NCI-H526 (cell line): ENCODE data around the gene MICOS13.
A peak's percentile ranks its signal among the peaks of the same experiment; 100 is the strongest.
"Not testable (repeated sequence)": the region's sequence is repeated elsewhere in the genome, so short reads cannot be mapped to it uniquely, and the experiment has no call there.

ENCODE experiments used
- DNase-seq, 2 experiments: peaks; one replicate each; lab custom pipeline; 2025; lab: John Stamatoyannopoulos, UW

MICOS13 gene

DNA sequence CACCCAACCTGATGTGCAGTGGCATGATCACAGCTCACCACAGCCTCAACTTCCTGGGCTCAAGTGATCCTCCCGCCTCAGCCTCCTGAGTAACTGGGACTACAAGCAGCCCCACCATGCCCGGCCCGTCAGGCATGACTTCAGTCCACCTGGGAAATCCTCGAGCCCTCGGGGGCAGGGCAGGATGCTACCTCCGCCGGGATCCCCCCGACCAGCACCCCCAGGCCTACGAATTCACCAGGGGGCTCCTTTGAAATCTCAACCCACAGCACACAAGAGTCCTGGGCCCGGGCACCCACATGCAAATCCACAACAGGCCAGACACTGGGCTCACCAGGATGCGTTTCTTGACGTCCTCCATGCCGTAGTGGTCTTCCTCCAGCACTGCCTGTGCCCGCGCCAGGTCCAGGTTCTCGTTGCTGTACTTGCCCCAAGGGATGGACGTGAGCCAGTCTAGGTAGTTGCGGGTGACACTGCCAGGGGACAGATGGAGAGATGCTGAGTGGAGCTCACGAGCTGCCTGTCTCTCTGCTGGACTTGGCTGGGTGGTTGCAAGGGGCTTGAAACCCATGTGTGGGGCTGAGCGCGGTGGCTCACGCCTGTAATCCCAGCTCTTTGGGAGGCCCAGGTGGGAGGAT is 20.3 kb upstream of the MICOS13 start:
- no peak for DNase-seq

DNA sequence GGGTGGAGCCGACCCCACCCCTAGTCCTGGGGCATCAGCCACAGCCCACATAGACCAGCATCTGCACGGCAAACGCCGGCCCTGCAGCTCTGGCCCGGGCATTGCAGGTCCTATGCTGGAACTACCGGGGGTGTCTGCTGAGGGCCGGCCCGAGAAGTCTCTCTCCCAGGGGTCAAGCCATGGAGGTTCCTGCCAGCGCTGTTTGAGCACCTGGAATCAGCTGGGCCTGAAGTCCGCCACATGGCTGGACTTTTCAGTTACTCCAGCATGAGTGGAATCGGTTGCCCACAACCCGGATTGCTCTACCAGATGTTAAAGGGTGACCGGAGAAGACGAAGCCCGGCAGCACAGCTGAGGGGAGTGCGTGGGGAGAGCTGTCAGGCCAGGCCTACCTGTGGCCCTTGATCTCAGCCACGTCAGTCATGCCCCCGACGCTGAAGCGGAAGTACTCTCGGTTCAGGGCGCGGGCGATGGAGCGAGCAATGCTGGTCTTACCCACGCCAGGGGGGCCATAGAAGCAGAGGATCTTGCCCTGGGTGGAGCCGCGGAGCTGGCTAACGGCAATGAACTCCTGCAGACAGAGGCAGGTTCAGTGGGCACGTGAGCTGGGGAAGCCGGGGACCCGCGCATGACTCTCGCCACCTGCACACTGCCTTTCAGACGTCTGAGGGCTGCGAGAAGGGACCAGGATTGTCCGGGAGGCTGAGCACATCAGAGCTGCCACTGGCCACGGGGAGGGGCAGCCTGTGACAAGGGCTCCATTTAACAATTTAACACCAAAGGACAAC is 18.5 kb upstream of the MICOS13 start:
- DNase-seq: no peak

DNA sequence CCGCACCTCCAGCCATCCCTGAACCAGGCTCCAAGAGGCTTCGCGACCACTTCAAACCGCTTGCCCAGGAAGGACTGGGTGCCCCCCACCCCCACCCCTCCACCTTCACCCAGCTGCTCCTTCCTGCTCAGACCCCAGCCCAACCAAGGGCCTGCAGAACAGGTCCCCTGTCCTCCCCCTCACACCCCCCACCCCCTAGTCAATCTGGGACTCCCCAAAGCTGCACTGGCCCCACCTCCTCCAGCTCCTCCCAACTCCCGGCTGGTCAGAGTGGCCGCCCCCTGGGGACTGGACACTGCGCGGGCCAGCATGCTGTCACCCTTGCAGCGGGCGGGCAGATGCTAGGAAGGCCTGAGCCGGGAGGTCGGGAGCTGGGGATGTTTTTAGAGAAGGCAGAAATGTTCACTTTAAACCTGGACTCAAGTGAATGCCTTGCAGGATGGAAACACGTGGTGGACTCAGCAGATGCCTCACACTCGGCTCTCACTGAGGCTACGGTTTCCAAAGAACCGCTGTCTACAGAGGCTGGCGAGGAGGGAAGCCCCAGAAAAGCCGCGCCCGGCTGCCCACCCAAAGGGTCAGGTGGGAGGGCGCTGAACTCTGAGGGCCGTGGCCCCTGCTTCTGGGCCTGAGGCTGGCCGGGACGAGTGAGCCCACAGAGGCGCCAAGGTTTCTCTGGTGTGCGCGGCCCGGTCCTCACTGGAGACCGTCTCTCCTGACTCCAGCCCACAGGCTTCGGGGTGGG is 17.7 kb upstream of the MICOS13 start:
- no peak for DNase-seq

DNA sequence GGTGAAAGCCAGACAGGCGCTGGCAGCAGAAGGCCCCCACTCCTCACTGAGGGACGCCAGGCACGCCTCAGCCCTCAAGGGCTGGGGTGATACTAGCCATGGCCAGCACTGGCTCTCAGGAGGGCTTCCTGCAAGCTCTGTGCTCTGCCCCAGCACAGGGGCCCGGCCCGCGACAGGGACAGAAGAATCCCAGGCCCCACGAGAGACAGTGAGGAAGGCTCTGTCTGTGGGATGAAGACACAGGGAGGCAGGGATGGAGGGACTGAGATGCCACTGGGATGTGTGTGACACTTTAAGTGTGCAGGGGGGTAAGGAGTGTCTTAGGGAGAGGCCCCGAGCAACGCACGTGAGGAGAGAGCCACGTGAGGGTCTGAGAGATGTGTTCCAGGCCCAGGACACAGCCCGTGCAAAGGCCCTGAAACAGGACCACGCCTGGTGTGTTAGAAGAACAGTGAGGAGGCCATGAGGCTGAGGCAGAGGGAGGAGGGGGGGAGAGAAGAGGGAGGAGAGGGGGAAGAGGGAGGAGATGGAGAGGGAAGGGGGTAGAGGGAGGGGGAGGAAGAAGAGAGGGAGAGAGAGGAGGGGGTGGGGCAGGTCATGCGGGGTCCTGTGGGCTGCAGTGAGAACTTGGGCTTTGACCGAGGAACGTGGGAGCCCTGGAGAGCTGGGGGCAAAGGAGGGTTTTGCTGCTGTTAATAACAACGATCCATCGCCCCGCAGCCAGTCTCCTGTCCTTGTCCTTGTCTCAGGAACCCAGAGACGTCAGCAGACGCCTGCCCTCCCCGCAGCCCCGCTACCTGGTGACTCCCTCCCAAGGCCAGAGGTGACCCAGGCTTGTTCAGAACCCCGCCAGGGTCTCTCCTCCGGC is 16.9 kb upstream of the MICOS13 start:
- DNase-seq: no peak

DNA sequence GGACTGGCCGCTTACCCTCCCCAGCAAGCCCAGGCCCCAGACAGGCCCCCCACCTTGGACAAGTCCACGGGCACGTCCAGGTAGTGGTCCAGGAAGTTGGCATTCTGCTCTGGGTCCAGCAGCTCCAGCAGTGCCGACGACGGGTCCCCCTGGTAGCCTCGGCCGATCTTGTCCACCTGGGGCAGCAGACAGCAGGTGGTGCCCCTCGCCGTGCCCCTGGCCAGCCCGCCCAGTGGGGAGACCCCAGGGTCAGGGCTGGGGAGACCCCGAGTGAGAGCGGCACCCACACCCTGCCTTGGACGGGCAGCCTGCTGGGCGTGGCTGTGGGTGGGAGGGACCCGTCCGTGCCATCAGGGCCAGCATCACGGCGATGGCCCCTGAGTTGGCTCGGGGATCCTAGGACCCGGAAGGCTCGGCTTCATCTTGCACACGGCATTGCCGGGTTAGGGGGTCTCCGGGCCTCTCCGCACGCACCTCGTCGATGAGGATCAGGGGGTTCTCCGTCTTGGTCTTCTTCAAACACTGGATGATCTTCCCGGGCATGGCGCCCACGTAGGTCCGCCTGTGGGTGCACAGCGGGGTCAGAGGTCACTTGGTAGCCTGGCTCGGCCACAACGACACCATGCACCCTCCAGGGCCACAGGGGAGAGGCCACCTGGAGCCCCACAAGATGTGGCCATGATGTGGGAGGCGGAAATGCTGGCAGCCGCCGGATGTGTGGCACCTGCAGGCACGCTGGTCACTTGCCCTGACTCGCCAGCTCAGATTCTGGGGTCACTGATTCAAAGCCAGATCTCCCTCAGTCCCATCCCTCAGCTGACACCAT is 16.1 kb upstream of the MICOS13 start:
- DNase-seq: no peak

DNA sequence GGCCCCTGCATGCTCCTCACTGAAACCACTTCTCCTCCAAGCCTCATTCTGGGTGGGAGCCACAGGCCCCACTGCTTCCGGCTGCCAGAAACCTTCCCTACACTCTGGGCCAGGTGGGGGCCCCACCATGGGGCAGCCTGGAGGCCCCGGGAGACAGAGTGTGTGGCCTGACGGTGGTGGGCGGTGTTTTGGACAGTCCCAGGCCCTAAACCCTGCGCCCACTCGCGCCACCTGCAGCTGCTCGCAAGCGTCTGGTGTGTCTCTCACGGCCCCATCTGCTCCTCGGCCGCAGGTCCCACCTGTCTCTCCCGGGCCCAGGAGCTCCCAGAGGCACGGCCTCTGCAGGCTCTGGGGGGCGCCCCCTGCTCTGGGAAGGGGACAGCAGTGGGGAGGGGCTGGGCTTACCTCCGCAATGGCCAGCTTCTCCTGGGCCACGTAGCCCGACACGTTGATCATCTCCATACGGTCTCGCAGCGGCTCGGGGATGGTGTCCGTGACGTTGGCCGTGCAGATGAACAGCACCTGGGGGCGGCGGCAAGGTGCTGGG is 15.4 kb upstream of the MICOS13 start:
- DNase-seq: no peak

DNA sequence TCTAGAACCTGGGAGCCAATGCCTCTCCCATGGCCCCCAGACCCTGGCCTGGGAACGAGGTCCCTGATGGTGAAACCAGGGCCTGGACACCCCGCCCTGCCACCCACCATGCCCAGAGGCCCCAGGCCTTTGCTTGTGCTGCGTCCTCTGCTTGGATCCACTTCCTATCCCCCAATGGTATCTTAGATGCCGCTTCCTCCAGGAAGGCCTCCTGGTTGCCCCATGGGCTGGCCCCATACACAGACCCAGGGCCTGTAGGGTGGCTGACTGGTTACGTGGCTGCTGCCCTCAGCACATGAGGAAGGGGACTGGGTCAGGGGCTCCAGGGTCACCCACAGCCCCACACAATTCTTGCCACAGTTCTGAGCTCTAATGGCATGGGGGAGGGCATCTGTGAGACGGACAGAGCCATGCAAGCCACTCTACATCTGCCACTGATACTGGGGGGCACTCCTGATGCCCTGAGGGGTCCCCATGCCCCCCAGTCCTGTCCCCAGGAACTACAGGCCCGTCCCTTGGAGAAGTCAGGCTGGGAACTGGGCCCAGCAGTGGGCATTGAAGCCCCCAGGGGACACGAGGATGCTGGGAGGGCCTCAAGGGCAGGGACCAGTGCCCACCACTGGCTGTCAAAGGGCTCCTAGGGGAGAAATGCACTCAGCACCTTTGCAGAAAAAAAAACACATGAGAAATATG is 14.8 kb upstream of the MICOS13 start:
- no peak for DNase-seq

DNA sequence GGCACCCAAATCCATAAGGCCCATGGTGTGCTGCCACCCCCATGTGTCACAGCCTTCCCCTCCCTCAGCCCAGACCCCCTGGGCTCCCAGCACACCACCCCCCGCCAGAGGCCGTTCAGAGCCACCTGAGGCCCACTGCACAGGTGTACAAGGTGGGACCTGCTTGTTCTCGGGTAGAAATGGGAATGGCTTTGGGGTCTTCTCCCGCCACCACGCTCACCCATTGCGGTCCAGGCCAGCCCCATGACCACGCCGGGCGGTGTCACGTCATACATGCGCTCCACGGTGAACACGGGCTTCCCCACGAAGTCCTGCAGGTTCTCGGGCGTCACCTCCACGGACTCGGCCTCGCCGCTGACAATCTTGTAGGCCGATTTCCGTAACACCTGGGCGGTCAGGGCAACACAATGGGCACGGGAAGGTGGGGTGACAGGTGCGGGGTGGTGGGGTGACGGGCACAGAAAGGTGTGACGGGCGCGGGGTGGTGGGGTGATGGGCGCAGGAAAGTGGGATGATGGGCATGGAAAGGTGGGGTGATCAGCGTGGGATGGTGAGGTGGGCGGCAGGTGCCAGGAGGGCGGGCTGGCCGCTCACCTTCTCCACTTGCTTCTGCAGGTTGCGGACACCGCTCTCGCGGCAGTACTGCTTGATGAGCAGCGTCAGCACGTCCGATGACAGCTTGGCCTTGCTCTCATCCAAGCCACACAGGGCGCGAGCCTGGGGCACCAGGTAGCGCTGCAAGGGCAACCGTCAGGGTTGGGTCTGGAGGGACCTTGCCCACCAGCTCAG is 14.0 kb upstream of the MICOS13 start:
- no peak for DNase-seq

DNA sequence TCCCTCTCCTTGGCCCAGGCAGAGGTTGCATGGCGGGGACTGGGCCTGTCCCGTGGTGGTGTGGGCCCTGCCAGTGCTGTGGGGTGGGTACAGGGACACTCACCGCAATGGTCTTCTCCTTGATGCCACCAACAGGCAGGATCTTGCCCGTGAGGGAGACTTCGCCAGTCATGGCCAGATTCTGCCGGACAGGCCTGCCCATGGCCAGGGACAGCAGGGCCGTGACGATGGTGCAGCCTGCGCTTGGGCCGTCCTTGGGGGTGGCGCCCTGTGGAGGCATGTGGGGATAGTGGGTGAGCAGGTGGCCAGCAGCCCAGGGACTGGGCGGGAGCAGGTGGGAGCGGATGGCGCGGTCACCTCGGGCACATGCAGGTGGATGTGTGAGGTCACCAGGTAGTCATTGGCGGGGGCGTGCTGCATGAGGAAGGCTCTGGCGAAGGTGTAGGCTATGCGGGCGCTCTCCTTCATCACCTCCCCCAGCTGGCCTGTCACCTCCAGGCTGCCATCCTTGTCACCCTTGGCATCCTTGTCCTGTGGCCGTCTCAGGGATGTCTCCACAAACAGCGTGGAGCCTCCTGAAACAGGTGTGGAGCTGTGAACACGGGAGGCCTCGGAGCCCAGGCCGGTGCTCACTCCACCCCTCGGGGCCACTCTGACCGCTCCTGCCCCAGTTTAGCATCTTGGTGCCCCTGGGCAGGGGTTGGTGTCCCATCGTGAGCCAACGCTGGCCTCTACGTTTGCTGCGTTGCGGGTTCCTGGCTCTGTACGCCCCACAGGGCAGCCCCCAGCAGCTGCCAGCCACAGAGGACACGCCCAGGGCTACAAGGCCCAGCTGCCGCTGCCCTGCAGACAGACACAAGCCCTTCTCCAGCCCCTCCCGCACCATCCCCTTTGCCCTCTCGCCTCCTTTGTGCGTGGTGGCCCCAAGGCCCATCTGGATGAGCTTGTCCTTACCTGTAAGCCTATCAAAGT is 13.2 kb upstream of the MICOS13 start:
- no peak for DNase-seq

DNA sequence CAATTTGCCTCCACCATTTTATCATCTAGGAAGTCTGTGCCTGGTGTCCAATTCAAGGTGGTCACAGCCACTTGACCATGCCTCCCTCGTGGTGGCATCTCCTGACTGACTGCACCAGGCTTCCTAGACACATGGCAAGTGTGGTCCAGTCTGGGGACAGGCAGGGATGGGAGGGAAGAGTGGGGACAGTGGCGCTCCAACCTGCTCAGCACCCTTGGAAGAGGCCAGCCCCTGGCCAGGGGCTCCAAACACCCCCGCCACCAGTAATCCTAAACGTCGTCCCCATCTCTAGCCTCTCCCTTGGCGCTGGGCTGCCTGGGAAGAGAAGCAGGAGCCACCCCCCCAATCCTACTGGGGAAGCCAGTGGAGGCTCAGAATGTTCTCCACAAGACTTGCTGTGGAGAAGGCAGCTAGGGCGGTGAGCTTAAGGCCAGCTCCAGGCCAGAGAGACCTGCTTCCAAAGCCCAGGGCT is 12.4 kb upstream of the MICOS13 start:
- DNase-seq: no peak

DNA sequence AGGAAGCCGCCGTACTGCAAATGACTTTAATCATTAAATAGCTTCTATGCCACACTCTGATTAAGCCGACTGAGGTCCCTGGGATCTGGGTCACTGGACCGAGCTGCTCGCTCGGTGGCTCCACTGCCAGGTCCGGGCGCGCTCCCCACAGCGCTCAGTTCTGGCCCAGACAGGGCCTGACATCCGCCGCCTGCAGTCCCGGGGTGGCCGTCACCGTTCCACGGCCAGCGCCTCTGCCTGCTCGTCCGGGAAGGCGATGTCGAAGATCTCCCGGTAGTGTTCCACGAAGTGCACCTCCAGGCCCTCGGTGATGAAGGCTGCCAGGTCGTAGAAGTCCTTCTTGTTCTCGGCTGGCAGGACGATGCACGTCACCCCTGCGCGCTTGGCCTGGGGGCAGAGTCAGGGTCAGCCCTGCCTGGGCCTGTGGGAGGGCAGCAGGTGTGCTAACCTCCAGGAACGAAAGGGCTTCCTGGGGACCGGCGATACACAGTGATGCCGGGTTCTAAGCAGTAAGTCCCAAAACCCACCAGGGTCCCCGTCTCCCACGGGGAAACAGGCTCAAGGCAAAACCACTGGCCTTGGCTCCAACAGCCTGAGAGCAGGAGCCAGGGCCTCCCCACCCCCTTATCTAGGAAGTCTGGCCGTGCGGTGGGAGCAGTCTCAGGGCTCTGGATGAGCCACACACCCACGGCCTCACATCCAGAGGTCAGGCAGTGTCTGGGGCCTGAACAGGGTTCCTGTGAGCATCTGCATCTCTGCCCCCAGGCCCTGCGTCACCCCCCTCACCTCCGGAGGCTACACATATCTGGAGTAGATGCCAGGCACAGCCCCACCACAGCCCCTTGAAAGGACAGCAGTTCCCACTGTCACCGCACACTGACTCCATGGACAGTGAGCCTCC is 11.8 kb upstream of the MICOS13 start:
- DNase-seq: no peak

DNA sequence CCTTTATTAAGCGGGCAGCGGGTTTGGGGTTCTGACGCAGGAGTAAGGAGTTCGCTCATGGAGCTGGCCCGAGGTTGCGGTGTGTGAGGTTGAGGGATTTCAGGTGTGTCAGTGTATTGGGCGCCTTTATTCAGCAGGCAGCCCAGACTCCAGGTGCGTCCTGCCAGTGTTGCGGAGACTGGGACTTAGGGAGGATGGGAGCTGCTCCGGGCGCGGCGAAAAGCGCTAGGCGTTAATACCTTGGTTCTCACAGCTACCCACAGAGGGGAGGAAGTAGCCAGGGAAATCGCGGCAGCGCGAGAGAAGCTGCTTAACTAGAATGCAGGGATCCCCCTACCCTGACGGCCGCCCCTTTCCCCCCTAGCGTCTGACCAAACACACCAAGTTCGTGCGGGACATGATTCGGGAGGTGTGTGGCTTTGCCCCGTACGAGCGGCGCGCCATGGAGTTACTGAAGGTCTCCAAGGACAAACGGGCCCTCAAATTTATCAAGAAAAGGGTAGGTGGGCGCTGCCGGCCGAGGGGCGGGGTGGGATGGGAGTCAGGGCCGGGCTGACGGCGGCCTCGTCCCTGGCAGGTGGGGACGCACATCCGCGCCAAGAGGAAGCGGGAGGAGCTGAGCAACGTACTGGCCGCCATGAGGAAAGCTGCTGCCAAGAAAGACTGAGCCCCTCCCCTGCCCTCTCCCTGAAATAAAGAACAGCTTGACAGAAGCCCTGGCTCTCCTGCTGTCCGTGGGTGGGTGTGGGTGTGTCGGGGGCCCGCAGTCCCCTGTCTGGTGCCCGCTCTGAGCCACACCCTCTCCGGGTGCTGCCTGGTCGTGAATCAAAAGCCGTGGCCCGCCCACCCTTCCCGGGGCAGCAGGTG is 10.9 kb upstream of the MICOS13 start:
- DNase-seq: peak in 1 of 2 experiments; percentile 36

DNA sequence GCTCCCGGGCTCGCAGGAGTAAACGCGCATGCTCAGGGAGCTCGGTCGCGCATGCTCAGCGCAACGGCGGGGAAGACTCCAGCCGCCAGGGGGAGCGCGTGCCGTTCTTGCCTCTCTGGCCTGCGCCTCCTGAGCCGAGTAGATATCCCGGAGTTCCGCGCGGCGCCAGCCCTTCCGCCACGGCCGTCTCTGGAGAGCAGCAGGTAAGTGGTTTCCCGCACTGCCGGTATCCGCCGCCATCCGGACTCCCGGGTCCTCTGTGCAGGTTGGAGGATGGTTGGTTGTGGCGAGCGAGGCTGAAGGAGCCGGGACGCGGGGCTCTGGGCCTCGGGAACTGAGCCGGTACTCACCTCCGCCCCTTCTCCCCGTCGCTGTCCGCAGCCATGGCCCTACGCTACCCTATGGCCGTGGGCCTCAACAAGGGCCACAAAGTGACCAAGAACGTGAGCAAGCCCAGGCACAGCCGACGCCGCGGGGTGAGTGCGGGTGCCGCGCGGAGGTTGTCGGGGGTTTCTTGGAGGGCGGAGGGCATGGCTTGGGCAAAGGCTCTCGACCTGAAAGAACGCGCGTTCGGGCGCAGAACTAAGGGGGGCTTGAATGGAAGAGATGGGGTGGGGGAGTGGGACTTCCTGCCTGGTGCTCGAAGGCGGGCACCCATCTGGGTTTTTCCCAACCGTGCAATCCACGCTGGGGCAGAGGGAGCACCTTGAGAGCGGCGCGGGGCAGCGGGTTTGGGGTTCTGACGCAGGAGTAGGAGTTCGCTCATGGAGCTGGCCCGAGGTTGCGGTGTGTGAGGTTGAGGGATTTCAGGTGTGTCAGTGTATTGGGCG is 10.0 kb upstream of the MICOS13 start, which contains the start of gene RPL36:
Gene RPL36 (plus strand): TSS at position 171 of the 830 bp plus-strand sequence. CDS start 213 bp downstream, at position 384.
- peak; percentile 71 to 94 for DNase-seq

DNA sequence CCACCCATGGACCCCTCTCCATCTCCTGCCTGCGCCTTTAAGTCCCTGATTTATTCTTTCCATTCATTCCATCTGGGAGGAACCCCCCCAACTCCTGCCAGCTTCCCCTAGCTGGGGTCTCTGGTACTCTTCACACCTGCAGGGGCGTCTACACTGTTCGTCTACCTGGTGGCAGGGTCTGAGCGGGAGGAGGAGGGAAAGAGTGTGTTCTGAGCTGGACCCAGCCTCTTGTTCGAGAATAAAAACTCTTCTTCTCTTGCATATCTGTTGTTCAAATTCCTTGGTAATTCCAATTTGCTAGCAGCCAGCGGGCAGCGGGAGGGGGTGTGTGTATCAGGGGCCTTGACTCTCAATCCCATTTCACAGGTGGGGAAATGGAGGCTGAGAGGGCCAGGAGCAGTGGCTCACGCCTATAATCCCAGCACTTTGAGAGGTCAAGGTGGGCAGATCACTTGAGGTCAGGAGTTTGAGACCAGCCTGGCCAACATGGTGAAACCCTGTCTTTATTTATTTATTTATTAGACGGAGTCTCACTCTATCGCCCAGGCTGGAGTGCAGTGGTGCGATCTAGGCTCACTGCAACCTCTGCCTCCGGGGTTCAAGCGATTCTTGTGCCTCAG is 8.1 kb upstream of the MICOS13 start:
- not testable (repeated sequence) for DNase-seq
